Testis (tissue), 3 donors: ENCODE results near the gene SMCP. TPM values are rescaled to one million over a fixed set of nuclear protein-coding genes. Genes with fewer than 3 reads are reported as not detected.

ENCODE experiments used
- DNase-seq: peaks from one replicate; pipeline ENCODE4 v3.0.0-alpha.2; 2019
- H3K27ac ChIP-seq, 2 donors: fragments of 200-600 bp; sonication (generic); one replicate each; pipeline ENCODE4 v1.5.1; 2019
- H3K27me3 ChIP-seq: fragments of 200-600 bp; sonication (generic); one replicate; pipeline ENCODE4 v1.5.1; 2019
- H3K36me3 ChIP-seq: fragments of 200-600 bp; sonication (generic); one replicate; pipeline ENCODE4 v1.5.1; 2017; ENCODE audit warnings: low read depth; ENCODE audit errors: missing control alignments
- H3K4me1 ChIP-seq: fragments of 200-600 bp; sonication (generic); one replicate; pipeline ENCODE4 v1.5.1; 2019
- H3K4me3 ChIP-seq, 2 donors: fragments of 200-600 bp; sonication (generic); one replicate each; pipeline ENCODE4 v1.5.1; 2017 to 2019
- H3K9me3 ChIP-seq: fragments of 200-600 bp; sonication (generic); one replicate; pipeline ENCODE4 v1.5.1; 2017
- POLR2A ChIP-seq: fragments of 450-650 bp; IDR thresholded peaks from one replicate; pipeline ENCODE4 v1.6.1; 2017; ENCODE audit warnings: antibody characterized with exemption, mild to moderate bottlenecking, moderate library complexity
- WGBS, 2 donors: methylation state at CpG; one replicate each; pipeline ENCODE4 v1.1.5; 2018; 5-methylcytosine and 5-hydroxymethylcytosine counted together
- intact Hi-C: fragments of 100-400 bp; cut with DNase I; formaldehyde crosslinking; loops from one replicate; pipeline ENCODE4 v1.15.1; 2023; ENCODE audit warnings: low total_unique reads
- polyA plus RNA-seq: library from polyadenylated mRNA; stranded (reverse); fragments of 350-450 nt; fragmentation: Illumina TruSeq; extraction: RNeasy Lipid Tissue Mini Kit (QIAGEN cat#74804); gene quantifications from one replicate; pipeline ENCODE4 v1.2.3, GENCODE V29; 2014; ENCODE audit warnings: low read depth, low replicate concordance; ENCODE audit not compliant: insufficient read depth
- total RNA-seq, 2 donors: library from RNA; depleted of rRNA; stranded (reverse); fragments of >200 nt; gene quantifications; one replicate each; pipeline ENCODE4 v1.2.3, GENCODE V29; 2016
- TF ChIP-seq, protein P1 (sequence below), 3 experiments: fragments of 450-650 bp in 2 of 3; fragments of 200-600 bp in 1 of 3; sonication (generic) in 1 of 3; IDR thresholded peaks; one replicate each; pipeline ENCODE4 v1.5.1; 2016 to 2019; ENCODE audit warnings: antibody characterized with exemption in 3 of 3, mild to moderate bottlenecking in 2 of 3, moderate library complexity in 1 of 3

The SMCP gene
- total and polyA plus RNA-seq, 3 donors from 2014 or later = 249 to 786 (median 724) TPM

DNA sequence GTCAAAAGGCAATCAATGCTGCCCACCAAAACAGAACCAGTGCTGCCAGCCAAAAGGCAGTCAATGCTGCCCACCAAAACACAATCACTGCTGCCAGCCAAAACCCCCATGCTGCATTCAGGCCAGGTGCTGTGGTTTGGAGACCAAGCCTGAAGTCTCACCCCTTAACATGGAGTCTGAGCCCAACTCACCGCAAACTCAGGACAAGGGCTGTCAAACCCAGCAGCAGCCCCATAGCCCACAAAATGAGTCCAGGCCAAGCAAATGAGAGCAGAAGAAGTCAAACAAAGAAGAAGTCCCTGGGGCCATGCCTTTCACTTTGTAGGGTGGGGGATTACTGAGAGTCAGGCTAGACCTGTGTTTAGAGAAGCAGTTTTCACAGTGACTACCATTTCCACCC, 6.4 kb downstream of the SMCP start:
- Histone ChIP-seq H3K4me3 (no peak overlapping the region), H3K27me3 (no peaks in the 10 kb centered on the region), H3K27ac (no peak overlapping the region), H3K9me3 (no peaks in the 10 kb centered on the region), H3K36me3 (no peaks in the 10 kb centered on the region), H3K4me1 (no peaks in the 10 kb centered on the region)
- TF ChIP-seq, protein P1, sequence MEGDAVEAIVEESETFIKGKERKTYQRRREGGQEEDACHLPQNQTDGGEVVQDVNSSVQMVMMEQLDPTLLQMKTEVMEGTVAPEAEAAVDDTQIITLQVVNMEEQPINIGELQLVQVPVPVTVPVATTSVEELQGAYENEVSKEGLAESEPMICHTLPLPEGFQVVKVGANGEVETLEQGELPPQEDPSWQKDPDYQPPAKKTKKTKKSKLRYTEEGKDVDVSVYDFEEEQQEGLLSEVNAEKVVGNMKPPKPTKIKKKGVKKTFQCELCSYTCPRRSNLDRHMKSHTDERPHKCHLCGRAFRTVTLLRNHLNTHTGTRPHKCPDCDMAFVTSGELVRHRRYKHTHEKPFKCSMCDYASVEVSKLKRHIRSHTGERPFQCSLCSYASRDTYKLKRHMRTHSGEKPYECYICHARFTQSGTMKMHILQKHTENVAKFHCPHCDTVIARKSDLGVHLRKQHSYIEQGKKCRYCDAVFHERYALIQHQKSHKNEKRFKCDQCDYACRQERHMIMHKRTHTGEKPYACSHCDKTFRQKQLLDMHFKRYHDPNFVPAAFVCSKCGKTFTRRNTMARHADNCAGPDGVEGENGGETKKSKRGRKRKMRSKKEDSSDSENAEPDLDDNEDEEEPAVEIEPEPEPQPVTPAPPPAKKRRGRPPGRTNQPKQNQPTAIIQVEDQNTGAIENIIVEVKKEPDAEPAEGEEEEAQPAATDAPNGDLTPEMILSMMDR (IDR thresholded peaks at IDR 0.05) = no peak
- TF ChIP-seq POLR2A = no peak
- WGBS, 2 donors = 86 to 95% methylated on average over 1 of the region's 1 CpG
- DNase-seq = no peak
- intact Hi-C loops = no loop called here

DNA sequence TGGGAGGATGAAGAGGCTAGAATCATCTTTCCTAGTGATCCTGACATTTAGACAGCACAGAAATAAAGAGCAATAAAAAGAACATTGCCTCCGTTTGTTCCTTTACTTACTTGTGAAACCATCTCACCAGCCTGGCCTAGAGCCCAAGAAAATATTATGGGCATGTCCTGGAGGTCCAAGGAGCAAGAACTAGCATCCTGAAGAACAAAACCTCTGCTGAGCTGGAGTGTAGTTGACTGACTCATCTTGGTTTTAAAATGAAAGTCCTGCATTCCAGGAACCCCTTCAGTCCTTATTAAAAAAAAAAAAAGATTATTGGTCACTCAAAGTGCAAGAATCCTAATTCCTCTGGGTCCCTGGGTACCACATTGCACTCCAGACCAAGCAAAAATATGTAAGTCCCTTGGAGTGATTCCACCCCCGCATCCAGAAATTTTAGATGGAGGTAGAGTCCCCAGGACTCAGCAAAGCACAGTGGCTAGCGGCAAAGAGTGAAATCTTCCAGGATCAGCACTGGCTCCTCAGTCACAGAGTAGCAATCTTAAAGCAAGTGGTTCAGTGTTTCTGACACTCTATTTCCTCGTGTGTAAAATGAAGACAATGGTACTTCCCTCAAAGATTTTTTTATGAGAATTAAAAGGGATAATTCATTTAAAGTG, 7.0 kb downstream of the SMCP start:
- TF ChIP-seq, protein P1 (IDR thresholded peaks at IDR 0.05) = no peak
- no peak for TF ChIP-seq POLR2A
- Histone ChIP-seq H3K4me3 (no peak overlapping the region), H3K27me3 (no peaks in the 10 kb centered on the region), H3K4me1 (no peaks in the 10 kb centered on the region), H3K36me3 (no peaks in the 10 kb centered on the region), H3K9me3 (no peaks in the 10 kb centered on the region), H3K27ac (no peak overlapping the region)
- intact Hi-C loops = no loop called here
- no peak for DNase-seq
- 65 to 68% methylated on average over 4 of the region's 4 CpGs for WGBS, 2 donors

DNA sequence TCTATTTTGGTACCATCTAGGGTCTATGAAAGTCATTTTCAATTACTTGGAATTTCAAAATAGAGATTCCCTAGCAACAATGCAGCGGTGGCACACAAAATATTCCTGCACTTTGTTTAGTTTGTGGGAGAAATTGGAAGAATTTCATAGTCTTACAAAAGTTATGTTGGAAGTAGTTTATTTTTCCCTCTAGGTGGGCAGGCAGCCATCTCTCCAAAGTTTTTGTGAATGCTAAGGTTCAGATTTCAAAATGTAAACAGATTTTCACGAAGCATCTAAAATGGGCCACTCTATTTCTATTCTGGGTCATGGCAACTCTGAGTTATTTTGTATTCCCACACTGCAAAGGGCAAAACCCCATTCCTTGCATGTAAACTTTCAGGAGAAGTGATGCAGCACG, 8.0 kb downstream of the SMCP start:
- Histone ChIP-seq H3K36me3 (no peaks in the 10 kb centered on the region), H3K27ac (no peak overlapping the region), H3K4me3 (no peak overlapping the region), H3K9me3 (no peaks in the 10 kb centered on the region), H3K27me3 (no peaks in the 10 kb centered on the region), H3K4me1 (no peaks in the 10 kb centered on the region)
- no peak for TF ChIP-seq POLR2A
- TF ChIP-seq, protein P1 (IDR thresholded peaks at IDR 0.05) = no peak
- WGBS, 2 donors = 67 to 69% methylated on average over 3 of the region's 3 CpGs
- no peak for DNase-seq
- intact Hi-C loops = no loop called here

DNA sequence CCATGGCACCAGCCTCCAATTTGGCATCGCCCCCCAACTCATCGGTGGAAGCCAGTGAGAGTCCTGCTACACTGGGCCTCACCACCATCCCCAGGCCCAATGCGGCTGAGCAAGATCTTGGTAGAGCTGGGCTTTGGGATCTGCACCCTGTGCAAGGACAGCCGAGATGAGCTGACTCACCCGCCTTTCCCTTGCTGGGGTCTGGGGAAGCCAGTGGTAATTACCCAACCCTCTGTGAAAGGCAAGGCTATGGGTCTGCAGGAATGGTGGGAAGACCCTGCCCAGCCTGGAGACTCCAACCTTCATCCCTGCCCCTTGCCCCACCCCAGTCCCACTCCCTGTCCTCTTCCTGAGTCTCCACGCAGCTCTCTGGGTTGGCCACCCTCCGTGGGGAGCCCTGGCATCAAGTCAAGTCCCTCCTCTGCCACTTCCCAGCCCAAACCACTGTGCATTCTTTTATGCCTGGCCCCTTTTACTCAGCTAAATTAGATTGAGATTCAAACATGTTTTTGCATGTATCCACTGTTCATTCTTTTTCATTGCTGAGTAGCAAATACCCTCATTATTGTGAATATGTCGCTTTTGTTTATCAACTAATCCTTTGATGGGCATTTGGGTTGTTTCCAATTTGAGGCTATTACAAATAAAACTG, 8.8 kb downstream of the SMCP start:
- Histone ChIP-seq H3K4me3 (no peak overlapping the region), H3K27ac (no peak overlapping the region), H3K36me3 (no peaks in the 10 kb centered on the region), H3K9me3 (no peaks in the 10 kb centered on the region), H3K27me3 (no peaks in the 10 kb centered on the region), H3K4me1 (no peaks in the 10 kb centered on the region)
- intact Hi-C loops = no loop called here
- DNase-seq = no peak
- WGBS, 2 donors = 77 to 78% methylated on average over 6 to 7 of the region's 8 CpGs
- TF ChIP-seq, protein P1 (IDR thresholded peaks at IDR 0.05) = no peak
- TF ChIP-seq POLR2A = no peak

DNA sequence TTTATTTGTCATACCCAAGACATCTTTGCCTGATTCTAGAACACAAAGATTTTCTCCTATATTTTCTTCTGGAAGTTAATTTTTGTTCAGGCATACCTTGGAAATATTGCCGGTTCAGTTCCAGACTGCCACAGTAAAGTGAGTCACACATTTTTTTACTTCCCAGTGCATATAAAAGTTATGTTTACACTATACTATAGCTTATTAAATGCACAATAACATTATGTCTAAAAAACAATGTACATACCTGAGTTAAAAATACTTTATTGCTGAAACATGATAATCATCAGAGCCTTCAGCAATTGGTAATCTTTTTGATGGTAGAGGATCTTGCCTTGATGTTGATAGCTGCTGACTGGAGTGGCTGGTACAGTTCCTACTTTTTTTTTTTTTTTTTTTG, 10.0 kb downstream of the SMCP start:
- TF ChIP-seq POLR2A = no peak
- TF ChIP-seq, protein P1 (IDR thresholded peaks at IDR 0.05) = no peak
- no peak overlapping the region for H3K4me3 ChIP-seq
- intact Hi-C loops = no loop called here
- 92 to 100% methylated on average over 1 of the region's 1 CpG for WGBS, 2 donors
- no peaks in the 10 kb centered on the region for H3K4me1 ChIP-seq
- H3K27me3 ChIP-seq = no peaks in the 10 kb centered on the region
- no peaks in the 10 kb centered on the region for H3K9me3 ChIP-seq
- no peak for DNase-seq
- H3K36me3 ChIP-seq = no peaks in the 10 kb centered on the region
- no peak overlapping the region for H3K27ac ChIP-seq
